LHCN-M2 (cell line): ENCODE data around the gene AKT3. TPM values are rescaled to one million over a fixed set of nuclear protein-coding genes. Genes with fewer than 3 reads are reported as not detected.
A peak's percentile ranks its signal among the peaks of the same experiment; 100 is the strongest.

Experiments
- DNase-seq: peaks from one replicate; pipeline ENCODE4 v3.0.0-alpha.2; 2012; ENCODE audit warnings: low read depth
- total RNA-seq: library from RNA; depleted of rRNA; stranded (reverse); fragments of >200 nt; gene quantifications from 2 replicates; pipeline ENCODE4 v1.2.3, GENCODE V29; 2014

Gene AKT3
- total RNA-seq, 1 experiment from 2014 or later, result 12.2 TPM

DNA sequence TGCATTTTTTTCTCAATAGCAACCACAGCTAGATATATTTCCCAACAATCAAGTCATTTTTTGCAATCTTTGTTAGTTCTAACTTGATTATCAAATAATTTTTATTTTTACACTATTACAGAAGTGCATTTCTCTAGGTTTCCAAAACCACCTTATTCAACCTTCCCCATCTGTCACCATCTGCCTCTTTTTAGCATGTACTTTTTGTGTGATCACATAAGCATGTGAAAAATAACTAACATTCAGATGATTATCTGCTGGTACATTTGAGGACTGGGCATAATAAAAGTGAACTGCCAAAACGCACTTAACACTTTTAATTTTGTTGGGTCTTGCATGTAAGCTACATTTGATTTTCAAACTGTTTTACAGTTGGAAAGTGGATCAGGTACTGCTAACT is 291.5 kb downstream of the AKT3 start:
- DNase-seq, result no peak

DNA sequence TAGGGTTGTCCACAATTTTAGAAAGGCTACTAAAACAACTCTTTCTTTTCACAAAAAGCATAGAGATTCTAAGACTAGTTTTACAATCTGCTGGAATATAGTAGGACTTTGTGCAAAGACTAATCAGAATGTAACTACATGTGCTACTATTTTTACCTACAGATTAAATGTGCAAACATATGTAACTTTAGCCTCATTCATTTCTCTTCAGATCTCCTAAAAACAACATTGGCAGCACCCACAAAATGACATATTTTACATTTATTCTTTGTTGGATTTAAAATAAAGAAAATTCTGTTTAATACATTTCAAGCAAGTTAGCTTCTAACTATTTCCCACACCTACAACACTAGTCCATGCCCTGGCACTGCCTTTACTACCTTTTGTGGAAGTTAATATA is 292.2 kb downstream of the AKT3 start:
- no peak for DNase-seq

DNA sequence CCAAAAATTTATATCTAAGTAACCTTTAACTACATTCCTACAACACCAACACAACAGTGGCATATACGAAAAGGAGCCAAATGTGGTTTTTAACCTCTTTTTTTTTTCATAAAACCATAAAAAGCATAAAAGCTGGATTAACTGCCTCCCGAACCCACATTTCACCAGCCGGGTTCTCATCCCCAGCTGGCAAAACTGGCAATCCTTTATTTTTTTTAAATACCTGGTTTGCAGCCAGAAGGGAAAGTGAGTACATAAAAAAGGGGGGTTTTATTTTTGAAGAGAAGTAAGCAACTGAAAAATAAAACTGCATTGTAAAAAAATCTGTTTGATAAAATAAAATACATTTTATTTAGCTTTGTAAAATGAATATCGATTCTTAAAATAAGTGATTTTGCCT is 295.4 kb downstream of the AKT3 start:
- no peak for DNase-seq

DNA sequence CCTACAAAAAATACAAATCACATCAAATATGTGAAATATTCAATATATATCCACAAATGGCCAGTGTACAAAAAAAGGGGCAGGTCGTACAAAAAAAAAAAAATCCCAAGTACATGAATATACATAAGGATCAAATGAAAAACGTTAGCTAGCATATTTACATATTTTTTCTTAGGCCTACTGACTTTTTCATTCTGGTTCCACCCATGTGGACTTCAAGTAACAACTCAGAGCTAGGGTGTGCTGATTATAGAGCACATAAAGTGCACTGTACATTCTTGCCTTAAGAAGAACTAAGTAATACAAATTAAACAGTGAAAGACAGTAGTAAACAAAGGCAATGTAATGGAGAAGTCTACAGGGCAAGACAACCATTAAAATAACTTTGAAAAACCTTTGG is 297.0 kb downstream of the AKT3 start:
- no peak for DNase-seq

DNA sequence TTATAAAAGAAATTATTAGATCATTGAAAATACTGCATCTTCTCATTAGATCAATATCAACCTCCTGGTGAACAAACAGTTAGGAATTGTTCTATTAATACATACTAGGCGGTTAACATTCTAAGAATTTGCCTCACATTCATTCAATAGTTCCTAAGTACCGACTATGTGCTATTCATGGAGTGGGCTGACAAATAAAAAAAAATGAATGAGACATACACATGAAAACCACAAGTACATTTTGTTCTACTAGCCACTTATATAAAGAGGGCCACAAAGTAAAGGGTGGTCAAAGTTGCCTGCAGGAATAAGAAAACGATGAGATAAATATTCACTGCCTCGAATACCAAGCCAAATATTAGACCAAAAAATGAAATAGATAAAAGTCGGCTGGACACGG is 299.8 kb downstream of the AKT3 start:
- DNase-seq, result peak; percentile 86

DNA sequence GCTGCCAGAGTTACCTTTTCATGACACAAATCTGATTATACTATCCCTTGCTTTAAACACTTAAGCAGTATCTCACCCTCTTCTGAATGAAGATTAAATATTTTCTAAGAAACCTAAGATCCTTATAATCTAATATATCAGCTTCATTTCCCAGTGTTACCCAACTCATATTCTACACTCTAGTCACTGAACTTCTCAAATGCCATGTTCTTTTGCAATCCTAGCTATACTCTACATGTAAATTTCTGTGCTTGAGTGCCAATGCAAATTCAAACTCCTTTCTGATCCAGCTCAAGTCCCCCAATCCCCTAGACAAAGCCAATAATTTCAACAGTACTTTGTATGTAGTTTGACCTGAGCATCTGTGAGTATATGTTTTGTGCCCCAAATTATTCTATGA is 300.3 kb downstream of the AKT3 start:
- peak; percentile 18 for DNase-seq

DNA sequence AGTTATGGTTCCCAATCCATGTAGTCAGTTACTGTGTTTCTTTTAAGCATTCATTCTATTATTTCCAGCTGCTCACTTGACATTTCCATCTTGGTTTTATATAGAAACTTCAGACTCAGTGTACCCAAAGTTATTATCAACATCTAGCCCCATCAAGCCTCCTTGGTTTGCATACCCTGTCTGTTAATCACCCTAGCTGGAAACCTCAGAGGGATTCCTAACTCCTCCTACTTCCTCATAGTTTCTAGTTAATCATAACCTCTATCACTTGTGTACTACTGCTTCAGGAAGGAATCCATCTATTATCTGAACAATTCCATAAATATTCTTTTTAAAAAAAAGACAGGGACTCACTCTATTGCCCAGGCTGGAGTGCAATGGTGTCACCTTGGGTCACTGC is 300.9 kb downstream of the AKT3 start:
- peak; percentile 78 for DNase-seq

DNA sequence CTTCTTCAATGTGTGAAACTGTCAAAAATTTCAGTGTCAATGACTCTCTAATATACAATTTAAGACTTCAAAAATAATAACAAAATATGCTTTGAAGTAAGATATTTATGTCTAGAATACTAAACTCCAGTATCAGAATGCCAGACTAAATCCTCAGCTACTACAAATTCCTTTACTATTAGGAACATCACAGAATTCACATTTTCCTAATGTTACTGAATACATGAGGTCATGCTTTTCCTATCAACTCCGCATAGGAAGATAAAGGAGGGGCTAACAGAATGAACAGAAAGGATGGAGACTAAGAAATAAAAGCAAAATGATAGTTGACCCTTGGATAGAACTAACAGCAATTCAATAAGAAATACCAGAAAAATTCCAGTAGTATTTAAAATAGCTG is 301.5 kb downstream of the AKT3 start:
- no peak for DNase-seq

DNA sequence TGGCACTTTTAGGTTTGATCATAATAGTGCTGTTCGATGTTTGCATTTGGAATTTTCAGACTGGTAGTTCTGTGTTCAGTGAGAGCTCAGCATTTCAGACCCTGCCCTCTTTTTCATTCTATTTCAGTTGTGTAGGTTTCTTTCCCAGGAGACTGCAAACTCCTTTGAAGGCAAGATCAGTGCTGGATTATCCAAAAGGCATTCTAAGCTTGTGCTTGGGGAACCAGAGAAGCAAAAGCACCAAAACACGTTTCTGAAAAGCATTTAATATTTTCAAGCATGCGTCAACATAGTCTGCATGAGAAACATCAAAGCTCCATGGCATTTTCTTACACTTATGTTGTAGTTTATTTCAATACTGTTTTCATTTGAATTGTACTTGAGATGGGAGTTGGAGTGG is 302.2 kb downstream of the AKT3 start:
- DNase-seq, result no peak

DNA sequence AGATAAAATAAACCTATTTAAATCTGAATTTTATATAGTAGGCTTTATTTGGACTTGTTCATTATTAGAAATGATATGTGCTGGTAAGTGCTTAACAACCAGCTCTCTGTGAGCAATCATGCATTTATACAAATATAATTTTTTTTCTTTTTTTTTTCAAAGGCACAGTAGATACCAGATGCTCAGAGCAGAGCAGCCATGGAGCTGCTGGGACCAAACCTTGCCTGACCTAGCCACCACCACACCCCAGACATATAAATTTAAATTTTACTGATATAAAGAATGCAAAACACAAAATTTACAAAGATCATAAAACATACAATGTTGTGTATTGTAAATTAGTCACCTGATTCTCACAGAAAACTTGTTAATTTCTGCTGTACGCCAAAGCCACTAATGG is 303.6 kb downstream of the AKT3 start:
- DNase-seq, result no peak

DNA sequence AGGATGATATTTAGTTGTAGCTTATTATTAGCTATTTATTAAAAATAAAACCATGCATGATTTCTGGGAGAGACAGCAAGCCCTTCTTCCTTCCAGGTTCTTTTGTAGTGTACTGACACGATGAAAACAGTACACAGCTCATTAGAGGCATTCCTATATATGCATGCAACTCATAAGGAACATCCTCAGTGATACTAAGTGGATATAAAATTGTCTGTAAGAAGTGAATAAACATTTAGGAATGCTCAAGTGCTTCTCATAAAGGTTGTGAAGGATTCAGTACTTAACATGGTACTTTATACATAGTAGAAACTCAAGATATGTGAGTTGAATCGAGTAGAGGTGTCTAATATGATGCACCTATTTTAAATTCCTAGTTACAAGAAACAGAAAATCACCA is 306.5 kb downstream of the AKT3 start:
- no peak for DNase-seq

DNA sequence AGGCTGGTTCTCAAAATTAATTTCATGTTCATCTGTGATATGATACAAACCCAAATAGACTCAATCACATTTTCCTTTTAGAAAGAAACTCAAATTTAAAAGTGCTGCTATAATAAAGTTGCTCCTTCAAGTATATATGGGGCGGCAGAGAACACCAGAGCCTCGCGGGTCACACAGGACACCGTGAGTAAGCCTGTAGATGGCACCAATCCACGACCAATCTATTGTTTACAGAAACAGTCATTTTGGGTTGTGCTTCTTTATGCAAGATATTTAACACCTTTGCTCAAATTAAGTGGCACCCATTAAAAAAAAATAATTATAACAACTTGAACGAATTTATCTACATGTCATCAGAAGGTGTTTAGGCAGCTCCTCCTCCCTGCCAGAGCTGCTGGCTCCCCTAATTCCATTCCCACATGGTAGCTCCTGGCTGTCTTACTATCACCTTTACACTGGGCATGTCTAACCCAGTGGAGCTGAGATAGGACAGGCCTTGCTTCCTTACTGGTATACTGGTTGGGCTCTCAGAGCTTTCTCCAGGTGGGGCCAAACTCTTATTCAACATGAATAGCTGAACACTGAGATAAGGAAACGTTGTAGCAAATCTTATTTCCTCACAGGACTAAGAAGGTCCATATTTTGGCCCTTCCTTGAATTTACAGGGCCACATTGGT is 307.2 kb downstream of the AKT3 start:
- DNase-seq, result no peak

DNA sequence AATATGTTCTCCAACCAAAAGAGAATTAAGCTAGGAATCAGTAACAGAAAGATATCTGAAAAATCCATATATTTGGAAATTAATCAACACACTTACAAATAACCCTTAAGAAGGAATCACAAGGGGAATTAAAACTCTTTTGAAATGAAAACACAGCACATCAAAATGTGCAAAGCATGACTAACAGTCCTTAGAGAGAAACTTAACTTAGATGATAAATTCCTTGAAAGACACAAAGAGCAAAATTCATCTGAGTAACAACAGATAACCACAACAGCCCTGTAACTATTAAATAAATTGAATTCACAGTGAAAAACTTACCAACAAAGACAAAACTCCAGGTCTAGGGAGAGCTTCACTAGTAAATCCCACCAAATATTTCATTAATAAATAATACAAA is 310.4 kb downstream of the AKT3 start:
- peak; percentile 57 for DNase-seq

DNA sequence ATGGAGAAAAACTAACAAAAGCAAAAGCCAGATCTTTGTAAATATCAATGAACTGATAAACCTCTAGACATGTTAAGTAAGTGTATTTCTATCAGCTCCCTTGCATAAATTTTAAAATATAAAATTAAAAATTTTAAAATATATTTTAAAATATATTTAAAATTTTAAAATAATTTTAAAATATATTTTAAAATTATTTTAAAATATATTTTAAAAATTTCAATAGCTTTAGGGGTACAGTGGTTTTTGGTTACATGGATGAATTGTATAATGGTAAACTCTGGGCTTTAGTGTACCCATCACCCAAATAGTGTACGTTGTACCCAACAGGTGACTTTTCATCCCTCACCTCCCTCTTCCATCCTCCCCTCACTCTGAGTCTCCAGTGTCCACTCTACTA is 315.0 kb downstream of the AKT3 start:
- no peak for DNase-seq

DNA sequence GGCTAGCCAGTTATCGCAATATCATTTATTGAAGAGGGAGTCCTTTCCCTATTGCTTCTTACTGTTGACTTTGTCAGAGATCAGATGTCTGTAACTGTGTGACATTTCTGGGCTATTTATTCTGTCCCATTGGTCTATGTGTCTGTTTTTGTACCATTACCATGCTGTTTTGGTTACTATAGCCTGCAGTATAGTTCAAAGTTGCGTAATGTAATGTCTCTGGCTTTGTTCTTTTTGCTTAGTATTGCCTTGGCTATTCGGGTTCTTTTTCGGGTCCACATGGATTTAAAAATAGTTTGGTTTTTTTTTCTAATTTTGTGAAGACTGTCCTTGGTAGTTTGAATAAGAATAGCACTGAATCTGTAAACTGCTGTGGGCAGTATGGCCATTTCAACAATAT is 320.5 kb downstream of the AKT3 start:
- no peak for DNase-seq

DNA sequence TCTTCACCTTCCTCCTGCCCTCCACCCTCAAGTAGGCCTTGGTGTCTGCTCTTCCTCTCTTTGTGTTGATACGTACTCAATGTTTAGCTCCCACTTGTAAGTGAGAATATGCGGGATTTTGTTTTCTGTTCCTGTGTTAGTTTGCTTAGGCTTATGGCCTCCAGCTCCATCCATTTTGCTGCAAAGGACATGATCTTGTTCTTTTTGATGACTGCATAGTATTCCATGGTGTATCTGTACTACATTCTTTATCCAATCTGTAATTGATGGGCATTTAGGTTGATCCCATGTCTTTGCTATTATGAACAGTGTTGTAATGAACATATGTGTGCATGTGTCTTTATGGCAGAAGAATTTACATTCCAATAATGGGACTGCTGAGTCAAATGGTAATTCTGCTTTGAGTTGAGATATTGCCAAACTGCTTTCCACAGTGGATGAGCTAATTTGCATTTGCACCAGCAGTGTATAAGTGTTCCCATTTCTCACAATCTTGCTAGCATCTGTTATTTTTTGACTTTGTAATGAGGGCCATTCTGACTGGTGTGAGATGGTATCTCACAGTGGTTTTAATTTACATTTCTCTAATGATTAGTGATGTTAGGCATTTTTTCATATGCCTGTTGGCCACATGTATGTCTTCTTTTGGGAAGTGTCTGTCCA is 321.5 kb downstream of the AKT3 start:
- no peak for DNase-seq

DNA sequence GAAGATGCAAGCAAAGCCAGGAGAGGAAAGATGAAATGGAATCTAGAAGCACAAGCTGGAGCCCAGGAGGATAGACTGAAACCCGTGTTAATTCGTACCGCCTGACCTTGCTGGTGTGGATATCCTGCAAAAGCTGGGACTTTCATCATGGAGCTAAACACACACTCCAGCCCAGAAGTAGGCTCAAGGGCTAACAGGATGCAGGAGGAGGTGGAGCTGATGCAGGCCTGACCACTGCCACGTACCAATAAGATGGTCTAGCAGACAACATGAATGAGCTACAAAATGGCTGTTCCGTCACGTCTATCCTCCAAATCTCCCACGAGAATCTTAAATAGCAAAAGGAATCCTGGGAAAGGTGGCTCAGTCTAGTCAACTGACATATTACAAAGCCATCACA is 323.9 kb downstream of the AKT3 start:
- no peak for DNase-seq

DNA sequence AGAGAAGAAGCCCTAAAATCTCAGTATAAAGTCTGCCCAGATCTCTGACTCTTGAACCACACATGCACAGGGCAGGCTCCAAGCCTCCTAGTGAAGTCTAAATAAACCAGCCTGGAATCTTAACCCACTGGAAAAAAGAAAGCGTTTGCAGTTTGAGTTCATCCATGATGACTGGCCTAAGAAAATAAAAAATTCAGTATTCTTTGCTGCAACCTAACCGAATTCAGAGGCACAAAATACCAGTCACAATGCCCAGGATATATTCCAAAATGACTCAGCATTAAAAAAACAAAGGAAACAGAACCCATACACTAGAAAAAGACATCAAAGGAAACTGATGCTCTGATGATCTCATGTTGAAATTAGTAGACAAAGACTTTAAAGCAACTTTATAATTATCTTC is 325.0 kb downstream of the AKT3 start:
- DNase-seq, result peak; percentile 90

DNA sequence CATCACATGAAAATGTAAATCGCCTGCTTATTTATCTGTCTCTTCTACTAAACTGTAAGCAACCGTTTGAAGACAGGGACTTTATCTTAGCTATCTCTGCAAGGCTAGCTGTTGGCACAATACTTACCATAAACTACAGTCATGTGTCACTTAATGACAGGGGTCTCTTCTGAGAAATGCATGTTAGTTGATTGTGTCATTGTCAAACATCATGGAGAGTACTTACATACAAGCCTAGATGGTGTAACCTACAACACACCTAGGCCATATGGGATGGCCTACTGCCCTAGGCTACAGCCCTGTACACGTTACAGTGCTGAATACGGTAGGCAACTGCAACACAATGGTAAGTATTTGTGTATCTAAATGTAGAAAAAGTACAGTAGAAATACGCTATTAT is 326.3 kb downstream of the AKT3 start:
- DNase-seq, result no peak

DNA sequence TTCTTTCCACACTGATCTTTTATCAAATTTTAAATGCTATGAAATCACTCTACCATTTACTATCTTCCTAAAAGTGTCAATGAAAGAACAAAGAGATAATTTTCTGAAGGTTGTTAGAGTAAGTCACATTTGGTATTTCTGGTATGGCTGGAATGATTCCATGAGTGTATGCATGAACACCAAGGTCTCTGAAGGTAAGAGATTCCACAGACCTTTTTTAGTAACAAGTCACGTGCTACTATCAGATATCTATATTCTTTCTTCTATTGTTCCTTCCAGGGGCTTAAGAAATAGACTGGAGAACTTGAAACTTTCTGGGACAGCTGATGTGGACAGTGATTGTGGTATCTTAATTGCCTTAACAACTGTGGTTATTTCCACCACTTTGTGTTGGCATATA is 329.2 kb downstream of the AKT3 start:
- no peak for DNase-seq

DNA sequence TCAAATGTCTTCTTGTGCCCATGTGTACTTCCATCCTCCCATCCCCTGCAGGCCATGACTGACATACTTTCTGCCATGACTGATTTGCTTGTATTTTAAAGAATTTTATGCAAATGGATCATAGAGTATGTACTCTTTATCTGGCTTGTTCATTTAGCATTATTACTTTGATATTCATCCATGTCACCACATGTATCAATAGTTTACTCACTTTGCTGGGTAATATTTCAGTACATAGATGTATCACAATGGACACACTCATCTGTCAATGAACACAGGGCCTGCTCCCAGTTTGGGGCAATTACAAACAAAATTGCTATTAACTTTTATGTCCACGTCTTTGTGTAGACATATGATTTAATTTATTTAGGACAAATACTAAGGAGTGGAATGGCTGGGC is 335.1 kb downstream of the AKT3 start:
- DNase-seq, result no peak

DNA sequence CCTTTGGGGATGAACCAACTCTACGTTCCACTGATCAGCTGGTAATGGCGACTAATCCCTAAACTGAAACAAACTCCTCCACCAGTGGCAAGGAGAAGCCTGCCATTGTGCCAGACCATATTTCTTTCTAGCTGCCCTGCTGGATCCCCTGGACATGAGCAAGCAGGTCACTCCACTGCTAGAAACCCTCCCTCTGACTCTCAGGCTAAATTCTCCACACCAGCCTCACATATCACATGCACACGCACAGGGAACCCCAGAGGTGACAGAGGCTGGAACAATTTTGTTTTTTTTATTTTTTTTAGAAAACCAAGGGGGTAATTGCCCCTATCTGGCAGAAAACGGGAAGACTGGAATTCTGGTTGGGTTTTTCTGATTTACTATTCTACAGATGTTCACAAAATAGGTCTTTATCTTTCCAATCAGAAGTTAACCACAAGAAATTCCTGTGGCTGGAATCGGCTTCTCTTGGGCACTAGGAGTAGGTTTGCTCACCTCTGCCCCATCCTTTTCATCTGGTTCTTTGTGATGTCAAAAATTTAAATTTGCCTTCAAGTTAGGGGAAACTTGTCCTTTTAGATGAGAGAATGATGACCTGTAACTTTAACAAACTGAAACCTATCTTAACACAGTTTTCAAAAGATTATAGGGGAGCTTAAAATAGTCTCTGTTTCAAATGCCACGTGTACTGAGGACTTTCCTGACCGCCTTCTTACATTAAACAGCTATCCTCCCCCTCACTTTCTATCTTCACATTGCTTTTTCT is 336.1 kb downstream of the AKT3 start:
- peak; percentile 36 for DNase-seq

DNA sequence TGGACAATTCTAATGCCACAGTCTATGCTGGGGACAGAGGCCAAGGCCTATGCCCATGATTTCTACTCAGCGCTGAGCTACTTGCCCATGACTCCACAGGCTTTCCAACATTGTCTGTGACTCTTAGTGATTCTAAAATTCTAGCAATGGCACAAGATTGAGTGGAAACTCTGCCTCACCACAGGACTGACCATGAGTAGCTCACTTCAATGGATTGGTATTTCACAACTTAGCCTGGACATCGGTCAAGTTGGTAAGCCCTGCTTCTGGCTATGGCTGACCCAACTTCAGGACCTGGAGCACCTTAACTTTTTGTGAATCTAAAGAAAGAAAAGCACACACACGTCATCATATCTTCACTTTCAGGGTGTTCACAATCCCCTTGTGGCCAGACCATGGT is 339.1 kb downstream of the AKT3 start:
- DNase-seq, result no peak
